Lower leg skin (tissue), 4 donors: ENCODE data around the gene HNRNPA1L2. TPM values are rescaled to one million over a fixed set of nuclear protein-coding genes. Genes with fewer than 3 reads are reported as not detected.
A peak's percentile ranks its signal among the peaks of the same experiment; 100 is the strongest.
"Not testable (repeated sequence)": the region's sequence is repeated elsewhere in the genome, so short reads cannot be mapped to it uniquely, and the experiment has no call there.

Source experiments
- DNase-seq, 2 donors: peaks; one replicate each; pipeline ENCODE4 v3.0.0-alpha.2; 2019; ENCODE audit warnings: low spot score in 2 of 2
- H3K4me3 ChIP-seq: fragments of 200-600 bp; sonication (generic); 2 replicates; pipeline ENCODE4 v1.5.1; 2017; ENCODE audit warnings: mild to moderate bottlenecking, low read depth; ENCODE audit not compliant: poor library complexity, severe bottlenecking
- POLR2A ChIP-seq, 2 donors: fragments of 450-650 bp; IDR thresholded peaks; one replicate each; pipeline ENCODE4 v1.6.1; 2016 to 2017; ENCODE audit warnings: antibody characterized with exemption in 2 of 2, mild to moderate bottlenecking in 1 of 2, moderate library complexity in 1 of 2
- WGBS, 2 donors: methylation state at CpG; one replicate each; pipeline ENCODE4 v1.1.5; 2018; 5-methylcytosine and 5-hydroxymethylcytosine counted together
- intact Hi-C: fragments of 100-400 bp; cut with DNase I; formaldehyde crosslinking; loops from one replicate; pipeline ENCODE4 v1.15.0; 2023; ENCODE audit warnings: low total_unique reads
- total RNA-seq, 4 donors: library from RNA; depleted of rRNA; stranded (reverse); fragments of >200 nt; gene quantifications; one replicate each; pipeline ENCODE4 v1.1.0, GENCODE V29; 2016
- TF ChIP-seq, protein P1 (sequence below), 3 donors: fragments of 450-650 bp; IDR thresholded peaks; one replicate each; pipeline ENCODE4 v1.5.1; 2016; ENCODE audit warnings: antibody characterized with exemption in 3 of 3, mild to moderate bottlenecking in 3 of 3, moderate library complexity in 2 of 3

The HNRNPA1L2 gene
- total RNA-seq = 1 to 10 TPM; 1.8 to 2.8 (median 2.5) TPM

DNA sequence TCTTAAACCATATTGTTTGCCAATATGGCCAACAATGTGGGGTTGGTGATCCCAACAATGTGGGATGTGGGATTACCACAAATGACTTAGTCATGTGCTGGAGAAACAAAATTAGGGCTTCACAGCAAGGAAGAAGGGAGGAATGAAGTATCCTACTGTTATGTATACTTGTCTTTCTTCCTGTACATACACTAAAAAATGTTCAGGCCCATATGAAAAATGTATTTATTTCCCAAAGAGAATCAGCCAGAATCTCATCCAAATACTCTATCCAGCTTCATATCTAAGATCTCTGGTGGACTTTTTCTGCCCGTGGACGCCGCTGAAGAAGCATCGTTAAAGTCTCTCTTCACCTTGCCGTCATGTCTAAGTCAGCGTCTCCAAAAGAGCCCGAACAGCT is at the start of gene HNRNPA1L2:
Gene HNRNPA1L2, plus strand, starts transcription at position 301 of the 400 bp plus-strand sequence. Its CDS starts 62 bp downstream, at position 363.
- TF ChIP-seq, protein P1, sequence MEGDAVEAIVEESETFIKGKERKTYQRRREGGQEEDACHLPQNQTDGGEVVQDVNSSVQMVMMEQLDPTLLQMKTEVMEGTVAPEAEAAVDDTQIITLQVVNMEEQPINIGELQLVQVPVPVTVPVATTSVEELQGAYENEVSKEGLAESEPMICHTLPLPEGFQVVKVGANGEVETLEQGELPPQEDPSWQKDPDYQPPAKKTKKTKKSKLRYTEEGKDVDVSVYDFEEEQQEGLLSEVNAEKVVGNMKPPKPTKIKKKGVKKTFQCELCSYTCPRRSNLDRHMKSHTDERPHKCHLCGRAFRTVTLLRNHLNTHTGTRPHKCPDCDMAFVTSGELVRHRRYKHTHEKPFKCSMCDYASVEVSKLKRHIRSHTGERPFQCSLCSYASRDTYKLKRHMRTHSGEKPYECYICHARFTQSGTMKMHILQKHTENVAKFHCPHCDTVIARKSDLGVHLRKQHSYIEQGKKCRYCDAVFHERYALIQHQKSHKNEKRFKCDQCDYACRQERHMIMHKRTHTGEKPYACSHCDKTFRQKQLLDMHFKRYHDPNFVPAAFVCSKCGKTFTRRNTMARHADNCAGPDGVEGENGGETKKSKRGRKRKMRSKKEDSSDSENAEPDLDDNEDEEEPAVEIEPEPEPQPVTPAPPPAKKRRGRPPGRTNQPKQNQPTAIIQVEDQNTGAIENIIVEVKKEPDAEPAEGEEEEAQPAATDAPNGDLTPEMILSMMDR (IDR thresholded peaks at IDR 0.05) = no peak
- no peak for TF ChIP-seq POLR2A (IDR thresholded peaks at IDR 0.05)
- no peak within 1 kb of the TSS for H3K4me3 ChIP-seq
- 94 to 100% methylated on average over 7 of the region's 7 CpGs for WGBS, 2 donors
- intact Hi-C loops = no loop called here
- DNase-seq = no peak

DNA sequence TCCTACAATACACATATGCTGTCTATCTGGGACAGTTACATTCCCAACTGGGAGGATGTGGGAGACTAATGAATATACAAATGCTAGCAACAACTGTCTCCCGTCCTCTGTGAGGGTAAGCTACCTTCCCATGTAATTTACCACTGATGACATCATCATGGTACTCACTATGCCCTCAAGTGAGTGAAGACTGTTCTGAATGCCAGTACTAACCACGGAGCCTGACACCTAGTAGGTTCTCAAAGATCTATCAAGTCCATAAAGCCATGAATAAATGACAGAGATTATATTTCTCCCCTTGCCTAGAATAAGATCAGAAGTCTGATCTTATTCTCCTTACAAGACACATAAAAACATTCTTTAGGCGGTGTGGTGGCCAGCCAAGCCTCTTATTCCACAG is 49.1 kb upstream of the HNRNPA1L2 start:
- WGBS, 2 donors = 86 to 93% methylated on average over 3 of the region's 3 CpGs
- H3K4me3 ChIP-seq, DNase-seq, intact Hi-C loops: not testable (repeated sequence)

DNA sequence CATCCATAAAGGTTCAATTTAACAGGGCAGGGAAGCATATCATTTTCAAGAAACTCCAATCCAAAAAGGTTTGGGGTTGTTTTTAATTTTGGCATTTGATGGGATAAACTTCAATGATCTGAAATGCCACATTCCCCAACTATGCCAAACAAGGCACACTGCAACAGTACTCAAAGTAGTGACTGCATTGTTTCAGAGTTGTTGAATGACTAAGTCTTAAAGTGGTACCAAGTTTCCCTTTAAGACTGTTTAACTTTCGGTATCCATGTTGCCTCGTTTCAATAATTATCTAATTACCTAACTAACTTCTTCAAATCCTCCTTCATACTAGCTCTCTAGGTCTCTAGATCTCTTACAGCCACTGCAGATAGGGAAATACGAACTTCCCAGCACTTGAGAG is 48.4 kb upstream of the HNRNPA1L2 start:
- intact Hi-C loops, H3K4me3 ChIP-seq, DNase-seq: not testable (repeated sequence)
- 77 to 85% methylated on average over 3 of the region's 3 CpGs for WGBS, 2 donors

DNA sequence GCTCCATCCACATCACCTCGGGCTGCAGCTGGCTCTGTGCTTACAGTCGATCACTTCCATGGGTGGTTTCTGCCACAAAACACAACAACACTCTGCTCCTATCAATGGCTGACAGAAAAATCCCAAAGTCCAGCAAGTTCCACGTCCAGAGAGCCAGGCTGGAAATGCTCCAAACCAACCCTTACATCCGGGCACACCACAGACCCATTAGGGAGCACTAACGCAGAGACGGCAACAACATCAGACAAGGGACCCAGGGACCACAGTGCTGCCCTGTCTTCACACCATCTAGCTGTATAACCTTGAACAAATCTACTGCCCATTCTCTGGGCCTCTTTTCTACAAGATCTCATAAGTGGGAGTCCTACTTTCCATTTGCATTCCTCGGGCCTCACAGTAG is 47.9 kb upstream of the HNRNPA1L2 start:
- DNase-seq, intact Hi-C loops, H3K4me3 ChIP-seq: not testable (repeated sequence)
- 76 to 83% methylated on average over 7 of the region's 7 CpGs for WGBS, 2 donors

DNA sequence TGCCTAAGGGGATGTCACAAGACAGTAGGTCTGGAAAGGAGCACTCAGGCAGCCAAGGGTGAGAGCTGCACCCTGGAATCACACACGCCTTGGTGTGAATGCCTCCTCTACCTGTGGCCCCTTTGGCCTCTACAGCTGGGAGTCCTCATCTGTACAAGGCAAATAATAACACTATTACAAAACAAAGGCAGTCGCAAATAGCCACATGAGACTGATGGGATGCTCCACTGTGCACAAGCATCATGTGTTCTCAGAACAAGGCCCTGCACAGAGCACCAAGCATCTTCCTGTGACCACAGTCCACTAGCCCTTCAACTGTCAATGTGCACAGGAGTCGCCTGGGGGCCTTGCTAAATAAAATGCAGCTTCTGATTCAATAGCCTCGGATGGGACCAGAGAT is 44.6 kb upstream of the HNRNPA1L2 start:
- intact Hi-C loops = no loop called here
- DNase-seq = no peak
- WGBS, 2 donors = 94 to 96% methylated on average over 4 of the region's 4 CpGs

DNA sequence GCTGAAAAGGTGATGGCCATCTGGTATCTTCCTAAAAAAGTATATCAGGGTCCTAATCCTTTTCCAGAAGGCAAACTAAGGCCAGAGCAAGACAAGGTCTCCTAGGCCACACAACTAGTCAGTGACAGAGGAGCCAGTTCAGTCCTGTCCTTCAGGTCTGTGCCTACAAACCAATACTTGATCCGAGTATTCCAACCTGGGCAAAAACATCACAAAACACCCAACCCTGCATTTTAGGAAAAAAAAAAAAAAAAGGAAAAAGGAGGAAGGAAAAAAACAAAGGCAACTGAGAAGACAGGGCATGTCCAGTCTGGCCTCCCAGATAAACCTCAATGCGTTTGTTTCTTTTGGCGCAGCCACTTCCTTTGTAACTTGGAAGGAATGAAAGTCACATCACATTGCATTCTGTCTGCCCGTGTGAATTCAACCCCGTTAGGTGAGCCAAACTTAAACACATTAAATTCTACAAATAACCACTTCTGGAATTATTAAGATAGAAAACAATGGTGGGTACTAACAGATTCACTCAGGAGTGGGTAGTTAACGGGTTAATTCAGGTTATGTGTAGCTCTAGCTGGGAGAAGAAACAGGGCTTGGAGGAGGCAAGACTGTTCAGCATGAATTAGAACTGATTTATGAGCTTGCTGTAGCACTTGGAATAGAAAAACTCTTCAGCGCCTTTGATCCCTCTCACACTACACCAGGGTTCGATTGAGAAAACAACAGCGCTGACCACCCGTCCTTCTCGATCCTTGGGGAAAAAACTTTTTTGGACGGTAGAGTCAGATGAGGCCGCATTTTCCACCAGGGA is 43.0 kb upstream of the HNRNPA1L2 start:
- H3K4me3 ChIP-seq = peak overlapping the region; percentile 48
- TF ChIP-seq, protein P1 (IDR thresholded peaks at IDR 0.05) = no peak
- TF ChIP-seq POLR2A (IDR thresholded peaks at IDR 0.05) = no peak
- 6 to 9% methylated on average over 13 of the region's 13 CpGs for WGBS, 2 donors
- DNase-seq = no peak
- intact Hi-C loops = no loop called here

More for the DNA sequence above, 44.6 kb upstream of the HNRNPA1L2 start:
- no peak for TF ChIP-seq POLR2A (IDR thresholded peaks at IDR 0.05)
- TF ChIP-seq, protein P1 (IDR thresholded peaks at IDR 0.05) = no peak
- H3K4me3 ChIP-seq = no peak overlapping the region

DNA sequence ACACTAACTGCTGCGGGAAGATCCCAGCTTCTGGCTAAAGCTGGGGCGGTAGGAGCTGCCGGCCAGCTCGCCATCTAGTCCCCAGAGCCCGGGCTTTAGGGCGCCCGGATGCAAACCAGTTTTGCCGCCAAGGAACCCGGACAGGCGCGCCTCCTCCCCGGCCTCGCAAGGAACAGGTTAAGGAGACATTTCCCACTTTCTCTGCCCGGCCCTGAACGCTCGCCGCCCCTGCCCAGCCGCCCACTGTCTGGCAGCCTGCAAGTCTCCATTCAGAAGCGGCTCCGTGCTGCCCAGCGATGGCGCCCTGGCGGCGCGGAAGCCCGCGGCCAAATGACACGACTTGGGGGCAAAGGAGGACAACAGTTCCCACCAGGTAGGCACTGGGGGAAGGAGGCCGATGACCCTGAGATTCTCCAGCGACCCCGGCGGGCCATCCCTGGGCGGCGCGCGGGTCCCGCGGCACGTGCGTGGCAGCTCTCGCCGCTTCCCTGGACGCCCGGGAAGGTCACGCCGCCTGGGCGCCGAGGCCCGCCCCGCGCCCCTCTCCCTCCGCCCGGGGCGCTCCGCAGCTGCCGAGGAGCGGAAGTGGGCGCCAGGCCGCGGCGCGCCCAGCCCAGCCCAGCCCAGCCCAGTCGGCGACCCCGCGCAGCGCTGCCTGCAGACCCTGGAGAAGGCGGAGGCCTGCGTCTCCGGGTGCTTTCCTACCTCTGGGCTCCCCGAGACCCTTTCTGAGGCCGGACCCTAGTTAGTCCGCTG is 42.2 kb upstream of the HNRNPA1L2 start:
- peak in 1 of 2 donors; percentile 86 for DNase-seq
- TF ChIP-seq, protein P1 (IDR thresholded peaks at IDR 0.05) = no peak
- no peak for TF ChIP-seq POLR2A (IDR thresholded peaks at IDR 0.05)
- intact Hi-C loops = loop anchor here (10.0 kb wide), 1 partner anchor 365 kb away; no protein-coding TSS in a partner anchor
- 0 to 4% methylated on average over 20 to 30 of the region's 73 CpGs for WGBS, 2 donors
- peak overlapping the region; percentile 48 for H3K4me3 ChIP-seq
